Ishikawa (cell line): ENCODE results near the gene SLAIN1.

ENCODE experiments used
- CEBPB ChIP-seq: IDR thresholded peaks from 2 replicates; pipeline ENCODE4 v1.6.1; 2012
- CREB1 ChIP-seq: IDR thresholded peaks from 2 replicates; pipeline ENCODE4 v1.6.1; 2012; ENCODE audit warnings: low read depth
- EGR1 ChIP-seq: IDR thresholded peaks from 2 replicates; pipeline ENCODE4 v1.6.1; 2012
- EP300 ChIP-seq: IDR thresholded peaks from 2 replicates; pipeline ENCODE4 v1.6.1; 2012; ENCODE audit warnings: borderline replicate concordance
- FOXM1 ChIP-seq: IDR thresholded peaks from 2 replicates; pipeline ENCODE4 v1.6.1; 2012; ENCODE audit warnings: low read depth, borderline replicate concordance
- MAX ChIP-seq: IDR thresholded peaks from 2 replicates; pipeline ENCODE4 v1.6.1; 2012
- NFIC ChIP-seq: IDR thresholded peaks from 2 replicates; pipeline ENCODE4 v1.6.1; 2012
- RAD21 ChIP-seq: IDR thresholded peaks from 2 replicates; pipeline ENCODE4 v1.6.1; 2012; ENCODE audit warnings: low read depth
- REST ChIP-seq: IDR thresholded peaks from 2 replicates; pipeline ENCODE4 v1.6.1; 2012; ENCODE audit warnings: low read depth, mild to moderate bottlenecking
- TAF1 ChIP-seq: IDR thresholded peaks from 2 replicates; pipeline ENCODE4 v1.6.1; 2012; ENCODE audit warnings: low read depth, mild to moderate bottlenecking
- TCF12 ChIP-seq: IDR thresholded peaks from 2 replicates; pipeline ENCODE4 v1.6.1; 2012; ENCODE audit warnings: low read depth
- TEAD4 ChIP-seq: IDR thresholded peaks from 2 replicates; pipeline ENCODE4 v1.6.1; 2012
- USF1 ChIP-seq: IDR thresholded peaks from 2 replicates; pipeline ENCODE4 v1.6.1; 2012
- YY1 ChIP-seq: IDR thresholded peaks from 2 replicates; pipeline ENCODE4 v1.6.1; 2012; ENCODE audit warnings: low read depth
- ZBTB7A ChIP-seq: IDR thresholded peaks from 2 replicates; pipeline ENCODE4 v1.6.1; 2012; ENCODE audit warnings: low read depth

SLAIN1 gene

GRCh38 chr13:77729502-77730221, 32.2 kb downstream of the SLAIN1 start:
- TF ChIP-seq EP300, result no peak
- TF ChIP-seq EGR1, result no peak
- no peak for TF ChIP-seq REST
- no peak for TF ChIP-seq CREB1
- TF ChIP-seq MAX, result no peak
- no peak for TF ChIP-seq USF1
- no peak for TF ChIP-seq TCF12
- no peak for TF ChIP-seq NFIC
- no peak for TF ChIP-seq ZBTB7A
- TF ChIP-seq CEBPB, result no peak
- no peak for TF ChIP-seq RAD21
- no peak for TF ChIP-seq TAF1
- no peak for TF ChIP-seq YY1
- TF ChIP-seq FOXM1, result no peak
- TF ChIP-seq TEAD4, result no peak

GRCh38 chr13:77730572-77730971, 33.1 kb downstream of the SLAIN1 start:
- TF ChIP-seq YY1 (no peak), CEBPB (no peak), TAF1 (no peak), RAD21 (no peak)

GRCh38 chr13:77732287-77732686, 34.8 kb downstream of the SLAIN1 start:
- TF ChIP-seq TAF1 (no peak), EGR1 (no peak), MAX (no peak), EP300 (no peak), TEAD4 (no peak), FOXM1 (no peak), NFIC (no peak), ZBTB7A (no peak)

- no peak for TF ChIP-seq YY1
- TF ChIP-seq TEAD4, result no peak
- TF ChIP-seq EP300, result no peak
- TF ChIP-seq REST, result no peak
- TF ChIP-seq EGR1, result no peak
- no peak for TF ChIP-seq CREB1
- no peak for TF ChIP-seq TAF1
- no peak for TF ChIP-seq RAD21
- TF ChIP-seq NFIC, result no peak
- TF ChIP-seq CEBPB, result no peak
- TF ChIP-seq ZBTB7A, result no peak
These were observed 36.2 kb downstream of the SLAIN1 start for GRCh38 chr13:77733674-77734073.

- TF ChIP-seq CEBPB, result no peak
- no peak for TF ChIP-seq TEAD4
- no peak for TF ChIP-seq USF1
- no peak for TF ChIP-seq EGR1
- no peak for TF ChIP-seq RAD21
- TF ChIP-seq NFIC, result no peak
- TF ChIP-seq TAF1, result no peak
- TF ChIP-seq CREB1, result no peak
- TF ChIP-seq MAX, result no peak
- TF ChIP-seq EP300, result no peak
These were observed 40.2 kb downstream of the SLAIN1 start for GRCh38 chr13:77737583-77738200.

GRCh38 chr13:77740097-77740735, 42.7 kb downstream of the SLAIN1 start:
- TF ChIP-seq MAX, result no peak
- no peak for TF ChIP-seq TAF1
- TF ChIP-seq EGR1, result no peak
- no peak for TF ChIP-seq REST
- TF ChIP-seq RAD21, result no peak
- no peak for TF ChIP-seq FOXM1
- no peak for TF ChIP-seq NFIC
- TF ChIP-seq CEBPB, result no peak
- no peak for TF ChIP-seq ZBTB7A
